ENCODE measurements around the gene SESN1. TPM values are rescaled to one million over a fixed set of nuclear protein-coding genes. Genes with fewer than 3 reads are reported as not detected.
"Not testable (repeated sequence)": the region's sequence is repeated elsewhere in the genome, so short reads cannot be mapped to it uniquely, and the experiment has no call there.

Gene SESN1
- total and polyA plus RNA-seq, 2 donors (not counting 1 experiment from before 2014, with no cell fraction given) = 16.2 to 28.6 TPM

GRCh38 chr6:109143191-109143590 lies 48.5 kb upstream of the SESN1 start:
- Histone ChIP-seq H3K27ac (ENCODE audit: low read length in 2 of 2) (no peak overlapping the region), H3K79me2 (ENCODE audit: control insufficient read depth, insufficient read depth, low read length) (no peaks in the 10 kb centered on the region), H3K4me2 (replicated peaks; ENCODE audit: low read depth, low read length, poor library complexity, severe bottlenecking) (no peak overlapping the region), H3K4me3 (ENCODE audit: control extremely low read depth in 1 of 5, extremely low read depth in 1 of 5, insufficient read depth in 1 of 5, low read depth in 2 of 5, low read length in 4 of 5) (no peak overlapping the region), H2AFZ (ENCODE audit: insufficient read depth, low read depth, low read length, poor library complexity, severe bottlenecking) (no peak overlapping the region), H3K27me3 (replicated peaks in 1 of 4; ENCODE audit: control extremely low read depth in 1 of 4, control insufficient read depth in 3 of 4, insufficient read depth in 4 of 4, low read length in 3 of 4) (no peaks in the 10 kb centered on the region), H3K4me1 (ENCODE audit: control insufficient read depth in 2 of 2, insufficient read depth in 2 of 2, low read length in 2 of 2) (no peaks in the 10 kb centered on the region), H4K20me1 (ENCODE audit: control insufficient read depth, insufficient read depth, low read length, poor library complexity, severe bottlenecking) (no peaks in the 10 kb centered on the region), H3K9ac (ENCODE audit: low read length) (no peak overlapping the region), H3K9me3 (ENCODE audit: control extremely low read depth in 1 of 3, control insufficient read depth in 2 of 3, insufficient read depth in 1 of 3, low read length in 2 of 3) (no peaks in the 10 kb centered on the region), H3K36me3 (replicated peaks in 1 of 2; ENCODE audit: control extremely low read depth in 1 of 2, control insufficient read depth in 1 of 2, extremely low read depth in 1 of 2, insufficient read depth in 2 of 2, low read length in 1 of 2) (no peaks in the 10 kb centered on the region)
- ChIA-PET POLR2A (no interaction called here), CTCF (interaction anchor here (0.5 kb wide), 1 partner anchor 27 kb away, joined by 3 read pairs; no protein-coding TSS in a partner anchor)
- DNase-seq (no peak), ATAC-seq (ENCODE audit: low read depth) (no peak)
- no peak overlapping the region for H3K4me3 Mint-ChIP-seq
- no peaks in the 10 kb centered on the region for H3K4me1 Mint-ChIP-seq
- no peak for TF ChIP-seq EZH2 (IDR thresholded peaks at IDR 0.05; ENCODE audit: borderline replicate concordance, insufficient read depth, low read depth, low read length, poor library complexity, severe bottlenecking)
- TF ChIP-seq, protein P1, sequence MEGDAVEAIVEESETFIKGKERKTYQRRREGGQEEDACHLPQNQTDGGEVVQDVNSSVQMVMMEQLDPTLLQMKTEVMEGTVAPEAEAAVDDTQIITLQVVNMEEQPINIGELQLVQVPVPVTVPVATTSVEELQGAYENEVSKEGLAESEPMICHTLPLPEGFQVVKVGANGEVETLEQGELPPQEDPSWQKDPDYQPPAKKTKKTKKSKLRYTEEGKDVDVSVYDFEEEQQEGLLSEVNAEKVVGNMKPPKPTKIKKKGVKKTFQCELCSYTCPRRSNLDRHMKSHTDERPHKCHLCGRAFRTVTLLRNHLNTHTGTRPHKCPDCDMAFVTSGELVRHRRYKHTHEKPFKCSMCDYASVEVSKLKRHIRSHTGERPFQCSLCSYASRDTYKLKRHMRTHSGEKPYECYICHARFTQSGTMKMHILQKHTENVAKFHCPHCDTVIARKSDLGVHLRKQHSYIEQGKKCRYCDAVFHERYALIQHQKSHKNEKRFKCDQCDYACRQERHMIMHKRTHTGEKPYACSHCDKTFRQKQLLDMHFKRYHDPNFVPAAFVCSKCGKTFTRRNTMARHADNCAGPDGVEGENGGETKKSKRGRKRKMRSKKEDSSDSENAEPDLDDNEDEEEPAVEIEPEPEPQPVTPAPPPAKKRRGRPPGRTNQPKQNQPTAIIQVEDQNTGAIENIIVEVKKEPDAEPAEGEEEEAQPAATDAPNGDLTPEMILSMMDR (IDR thresholded peaks at IDR 0.05) = no peak
- H3K9me3 Mint-ChIP-seq (ENCODE audit: insufficient read depth) = no peaks in the 10 kb centered on the region
- intact Hi-C loops (cut with micrococcal nuclease) = no loop called here
- H3K27me3 Mint-ChIP-seq = no peaks in the 10 kb centered on the region
- H3K27ac Mint-ChIP-seq = no peak overlapping the region

DNA sequence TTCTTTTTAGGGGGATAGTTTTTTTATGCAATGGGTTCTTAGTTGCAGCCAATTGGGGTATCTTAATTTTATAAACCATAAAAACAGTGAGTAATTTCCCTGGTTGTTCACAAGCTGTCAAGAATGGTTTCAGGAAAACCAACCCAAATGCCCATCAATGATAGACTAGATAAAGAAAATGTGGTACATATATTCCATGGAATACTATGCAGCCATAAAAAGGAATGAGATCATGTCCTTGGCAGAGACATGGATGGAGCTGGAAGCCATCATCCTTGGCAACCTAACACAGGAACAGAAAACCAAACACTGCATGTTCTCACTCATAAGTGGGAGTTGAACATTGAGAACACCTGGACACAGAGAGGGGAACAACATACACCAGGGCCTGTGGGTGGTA lies 47.4 kb upstream of the SESN1 start:
- H3K4me3 ChIP-seq (ENCODE audit: control extremely low read depth in 1 of 5, extremely low read depth in 1 of 5, insufficient read depth in 1 of 5, low read depth in 2 of 5, low read length in 4 of 5); intact Hi-C loops (cut with micrococcal nuclease); DNase-seq; H3K27me3 Mint-ChIP-seq; H3K4me1 Mint-ChIP-seq; H2AFZ ChIP-seq (ENCODE audit: insufficient read depth, low read depth, low read length, poor library complexity, severe bottlenecking); H3K4me3 Mint-ChIP-seq; H3K27me3 ChIP-seq (replicated peaks in 1 of 4; ENCODE audit: control extremely low read depth in 1 of 4, control insufficient read depth in 3 of 4, insufficient read depth in 4 of 4, low read length in 3 of 4); H3K27ac Mint-ChIP-seq; H3K9me3 ChIP-seq (ENCODE audit: control extremely low read depth in 1 of 3, control insufficient read depth in 2 of 3, insufficient read depth in 1 of 3, low read length in 2 of 3); H3K27ac ChIP-seq (ENCODE audit: low read length in 2 of 2); H3K4me1 ChIP-seq (ENCODE audit: control insufficient read depth in 2 of 2, insufficient read depth in 2 of 2, low read length in 2 of 2); CTCF ChIA-PET; H3K9me3 Mint-ChIP-seq (ENCODE audit: insufficient read depth); H3K36me3 ChIP-seq (replicated peaks in 1 of 2; ENCODE audit: control extremely low read depth in 1 of 2, control insufficient read depth in 1 of 2, extremely low read depth in 1 of 2, insufficient read depth in 2 of 2, low read length in 1 of 2); H3K79me2 ChIP-seq (ENCODE audit: control insufficient read depth, insufficient read depth, low read length); POLR2A ChIA-PET; ATAC-seq (ENCODE audit: low read depth); H4K20me1 ChIP-seq (ENCODE audit: control insufficient read depth, insufficient read depth, low read length, poor library complexity, severe bottlenecking); H3K4me2 ChIP-seq (replicated peaks; ENCODE audit: low read depth, low read length, poor library complexity, severe bottlenecking); H3K9ac ChIP-seq (ENCODE audit: low read length): not testable (repeated sequence)
